ENCODE results near the gene GCNT1.

DNA sequence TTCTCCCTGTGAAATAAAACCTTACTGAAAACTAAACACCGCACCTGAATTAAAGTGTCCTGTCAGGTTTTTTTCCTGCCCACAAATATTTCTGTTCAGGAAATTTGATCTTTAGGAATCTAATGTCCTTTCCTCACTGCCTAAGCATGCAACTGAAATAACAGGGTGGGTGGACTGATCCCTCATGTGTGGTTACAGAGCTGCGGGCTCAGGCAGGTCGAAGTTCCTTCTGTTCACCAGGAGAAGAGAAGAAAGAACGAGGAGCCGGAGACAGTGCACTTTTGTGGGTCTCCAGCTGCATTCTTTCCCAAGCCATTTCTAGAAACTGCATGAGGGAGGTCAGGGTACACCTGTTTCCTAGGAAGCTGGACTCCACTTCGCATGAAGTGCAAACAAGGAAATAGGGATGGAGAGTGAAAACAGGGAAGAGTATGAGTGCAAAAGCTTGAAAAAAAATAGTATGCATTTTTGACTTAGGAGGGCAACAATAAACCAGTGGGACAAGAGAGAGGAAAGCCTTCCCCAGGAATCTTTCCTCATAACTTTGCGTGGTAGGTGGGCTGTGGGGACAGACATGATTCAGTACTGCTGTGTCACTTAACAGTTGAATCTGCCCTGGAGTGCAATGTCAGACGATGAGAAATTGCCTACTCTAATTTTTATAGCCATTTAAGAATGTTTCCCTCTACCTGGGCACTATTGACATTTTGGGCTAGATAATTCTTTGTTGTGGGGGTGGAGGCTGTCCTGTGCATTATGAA lies 60.3 kb downstream of the GCNT1 start:
- TF ChIP-seq, protein P1, sequence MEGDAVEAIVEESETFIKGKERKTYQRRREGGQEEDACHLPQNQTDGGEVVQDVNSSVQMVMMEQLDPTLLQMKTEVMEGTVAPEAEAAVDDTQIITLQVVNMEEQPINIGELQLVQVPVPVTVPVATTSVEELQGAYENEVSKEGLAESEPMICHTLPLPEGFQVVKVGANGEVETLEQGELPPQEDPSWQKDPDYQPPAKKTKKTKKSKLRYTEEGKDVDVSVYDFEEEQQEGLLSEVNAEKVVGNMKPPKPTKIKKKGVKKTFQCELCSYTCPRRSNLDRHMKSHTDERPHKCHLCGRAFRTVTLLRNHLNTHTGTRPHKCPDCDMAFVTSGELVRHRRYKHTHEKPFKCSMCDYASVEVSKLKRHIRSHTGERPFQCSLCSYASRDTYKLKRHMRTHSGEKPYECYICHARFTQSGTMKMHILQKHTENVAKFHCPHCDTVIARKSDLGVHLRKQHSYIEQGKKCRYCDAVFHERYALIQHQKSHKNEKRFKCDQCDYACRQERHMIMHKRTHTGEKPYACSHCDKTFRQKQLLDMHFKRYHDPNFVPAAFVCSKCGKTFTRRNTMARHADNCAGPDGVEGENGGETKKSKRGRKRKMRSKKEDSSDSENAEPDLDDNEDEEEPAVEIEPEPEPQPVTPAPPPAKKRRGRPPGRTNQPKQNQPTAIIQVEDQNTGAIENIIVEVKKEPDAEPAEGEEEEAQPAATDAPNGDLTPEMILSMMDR (IDR thresholded peaks at IDR 0.05; ENCODE audit: borderline replicate concordance, extremely low read depth, low read length, poor library complexity, severe bottlenecking), result no peak
- no peak for TF ChIP-seq EZH2 (IDR thresholded peaks at IDR 0.05; ENCODE audit: borderline replicate concordance, low read depth, low read length, severe bottlenecking)
